IMR-90 (cell line): ENCODE results near the gene LINC01488. TPM values are rescaled to one million over a fixed set of nuclear protein-coding genes. Genes with fewer than 3 reads are reported as not detected.

ENCODE experiments used
- ATAC-seq: fragments of 200-7000 bp; cut with Tn5 transposase; 2 replicates; pipeline ENCODE4 v1.9.1; 2020; ENCODE audit warnings: low read depth, mild to moderate bottlenecking, moderate library complexity
- BruUV-seq: library from RNA; stranded (reverse); fragments of 400-500 nt; replicated peaks from 2 replicates; lab custom pipeline; 2021; lab: Mats Ljungman, UMichigan
- CTCF ChIA-PET: fragments of 300-600 bp; formaldehyde crosslinking; extraction: SDS; loops from one replicate; lab custom pipeline; 2021; ENCODE audit warnings: antibody characterized with exemption; lab: Yijun Ruan, JAX
- POLR2A ChIA-PET: fragments of 300-600 bp; sonication (Branson Sonifier 250); formaldehyde crosslinking; loops from one replicate; lab custom pipeline; 2022; ENCODE audit warnings: antibody characterized with exemption; ENCODE audit not compliant: unreplicated experiment; lab: Charles Lee
- DNase-seq: peaks from one replicate; pipeline ENCODE4 v3.0.0; 2013
- H2AFZ ChIP-seq: replicated peaks from 2 replicates; pipeline ENCODE3; 2013; ENCODE audit warnings: low read length, mild to moderate bottlenecking; ENCODE audit not compliant: poor library complexity
- H2AK5ac ChIP-seq: 2 replicates; pipeline ENCODE4 v1.6.1; 2013; ENCODE audit warnings: low read depth, low read length, inconsistent platforms
- H2AK9ac ChIP-seq: replicated peaks from 2 replicates; pipeline ENCODE3; 2013; ENCODE audit warnings: mild to moderate bottlenecking, low read depth, low read length, moderate library complexity; ENCODE audit not compliant: poor library complexity
- H2BK120ac ChIP-seq: 2 replicates; pipeline ENCODE4 v1.6.1; 2013; ENCODE audit warnings: low read depth, low read length, inconsistent platforms
- H2BK15ac ChIP-seq: 3 replicates; pipeline ENCODE4 v1.6.1; 2013; ENCODE audit warnings: low read depth, low read length, inconsistent platforms
- H2BK20ac ChIP-seq: 2 replicates; pipeline ENCODE4 v1.6.1; 2013; ENCODE audit warnings: low read depth, mild to moderate bottlenecking, inconsistent platforms, low read length, moderate library complexity
- H2BK5ac ChIP-seq: 2 replicates; pipeline ENCODE4 v1.6.1; 2013; ENCODE audit warnings: mild to moderate bottlenecking, low read depth, low read length, inconsistent platforms; ENCODE audit not compliant: poor library complexity, severe bottlenecking
- H3K14ac ChIP-seq: replicated peaks from 2 replicates; pipeline ENCODE4 v1.6.1; 2013; ENCODE audit warnings: low read depth, low read length, inconsistent platforms
- H3K18ac ChIP-seq: 2 replicates; pipeline ENCODE4 v1.6.1; 2013; ENCODE audit warnings: low read depth, low read length, control low read depth
- H3K23ac ChIP-seq: 2 replicates; pipeline ENCODE4 v1.6.1; 2013; ENCODE audit warnings: low read depth, low read length, inconsistent platforms
- H3K27ac ChIP-seq: 2 replicates; pipeline ENCODE4 v1.5.1; 2013; ENCODE audit warnings: mild to moderate bottlenecking, control low read depth, low read length; ENCODE audit not compliant: insufficient read depth
- H3K27me3 ChIP-seq: 2 replicates; pipeline ENCODE4 v1.6.1; 2013; ENCODE audit warnings: low read length; ENCODE audit not compliant: control insufficient read depth, insufficient read depth
- H3K36me3 ChIP-seq: 2 replicates; pipeline ENCODE4 v1.6.1; 2013; ENCODE audit warnings: low read length, mixed read lengths; ENCODE audit not compliant: control insufficient read depth, insufficient read depth
- H3K4ac ChIP-seq: 2 replicates; pipeline ENCODE4 v1.6.1; 2013; ENCODE audit warnings: low read depth, low read length, inconsistent platforms
- H3K4me1 ChIP-seq: 2 replicates; pipeline ENCODE4 v1.6.1; 2013; ENCODE audit warnings: low read length, mixed read lengths; ENCODE audit not compliant: control insufficient read depth, insufficient read depth
- H3K4me2 ChIP-seq: 2 replicates; pipeline ENCODE4 v1.6.1; 2013; ENCODE audit warnings: low read depth, mild to moderate bottlenecking, control low read depth, low read length, moderate library complexity
- H3K4me3 ChIP-seq: 2 replicates; pipeline ENCODE4 v1.5.1; 2013; ENCODE audit warnings: low read depth, mild to moderate bottlenecking, control low read depth, low read length, moderate library complexity; ENCODE audit not compliant: insufficient read depth
- H3K56ac ChIP-seq: 2 replicates; pipeline ENCODE4 v1.6.1; 2013; ENCODE audit warnings: low read length, inconsistent platforms; ENCODE audit not compliant: insufficient read depth; ENCODE audit errors: extremely low read depth
- H3K79me1 ChIP-seq, 2 experiments: 2 replicates each; pipeline ENCODE4 v1.6.1; 2013; ENCODE audit warnings: low read length in 2 of 2, inconsistent platforms in 1 of 2, low read depth in 1 of 2
- H3K9ac ChIP-seq: 2 replicates; pipeline ENCODE4 v1.6.1; 2013; ENCODE audit warnings: low read depth, low read length, control low read depth
- H3K9me1 ChIP-seq: 2 replicates; pipeline ENCODE4 v1.6.1; 2013; ENCODE audit warnings: low read length, inconsistent platforms; ENCODE audit not compliant: insufficient read depth
- H3K9me3 ChIP-seq: 2 replicates; pipeline ENCODE4 v1.6.1; 2013; ENCODE audit warnings: low read length; ENCODE audit not compliant: control insufficient read depth, insufficient read depth
- H4K20me1 ChIP-seq: 2 replicates; pipeline ENCODE4 v1.6.1; 2013; ENCODE audit warnings: low read length, inconsistent platforms; ENCODE audit not compliant: insufficient read depth
- H4K5ac ChIP-seq: 2 replicates; pipeline ENCODE4 v1.6.1; 2013; ENCODE audit warnings: mild to moderate bottlenecking, low read depth, low read length, control low read depth
- H4K8ac ChIP-seq, 2 experiments: 2 replicates each; pipeline ENCODE4 v1.6.1; 2013; ENCODE audit warnings: low read depth in 2 of 2, low read length in 2 of 2, control low read depth in 1 of 2, inconsistent platforms in 1 of 2
- H4K91ac ChIP-seq: 2 replicates; pipeline ENCODE4 v1.6.1; 2013; ENCODE audit warnings: low read depth, low read length, inconsistent platforms; ENCODE audit not compliant: insufficient read depth
- BHLHE40 ChIP-seq: fragments of 150-350 bp; IDR thresholded peaks from 2 replicates; pipeline ENCODE4 v1.6.1; 2016; ENCODE audit warnings: mild to moderate bottlenecking, low read depth, low read length
- CEBPB ChIP-seq: IDR thresholded peaks from 2 replicates; pipeline ENCODE4 v1.6.1; 2012; ENCODE audit warnings: low read depth, low read length, improper control_type of control experiment
- CHD1 ChIP-seq: IDR thresholded peaks from 2 replicates; pipeline ENCODE4 v1.6.1; 2012; ENCODE audit warnings: low read depth, low read length, improper control_type of control experiment
- CTCF ChIP-seq: conservative IDR thresholded peaks from 2 replicates; pipeline ENCODE4 v1.5.1; 2012; ENCODE audit warnings: mild to moderate bottlenecking, low read depth, low read length, improper control_type of control experiment
- ELK1 ChIP-seq: fragments of 150-350 bp; IDR thresholded peaks from 2 replicates; pipeline ENCODE4 v1.6.1; 2016; ENCODE audit warnings: low read depth, mild to moderate bottlenecking, low read length, moderate library complexity, borderline replicate concordance
- FOS ChIP-seq: fragments of 150-350 bp; IDR thresholded peaks from 2 replicates; pipeline ENCODE4 v1.6.1; 2016; ENCODE audit warnings: low read depth, low read length
- MAFK ChIP-seq: IDR thresholded peaks from 2 replicates; pipeline ENCODE4 v1.6.1; 2012; ENCODE audit warnings: low read depth, low read length, improper control_type of control experiment
- MAZ ChIP-seq: IDR thresholded peaks from 2 replicates; pipeline ENCODE4 v1.6.1; 2012; ENCODE audit warnings: low read depth, mild to moderate bottlenecking, low read length, improper control_type of control experiment, moderate library complexity, borderline replicate concordance
- MXI1 ChIP-seq: IDR thresholded peaks from 2 replicates; pipeline ENCODE4 v1.6.1; 2012; ENCODE audit warnings: low read depth, mild to moderate bottlenecking, low read length, moderate library complexity, borderline replicate concordance
- NFE2L2 ChIP-seq: fragments of 150-350 bp; IDR thresholded peaks from 2 replicates; pipeline ENCODE4 v1.6.1; 2016; ENCODE audit warnings: low read depth, mild to moderate bottlenecking, low read length
- POLR2A ChIP-seq: IDR thresholded peaks from 2 replicates; pipeline ENCODE4 v1.6.1; 2012; ENCODE audit warnings: mild to moderate bottlenecking, low read depth, low read length
- RAD21 ChIP-seq: IDR thresholded peaks from 2 replicates; pipeline ENCODE4 v1.6.1; 2012; ENCODE audit warnings: low read length, improper control_type of control experiment
- RCOR1 ChIP-seq: IDR thresholded peaks from 2 replicates; pipeline ENCODE4 v1.6.1; 2012; ENCODE audit warnings: mild to moderate bottlenecking, low read length, improper control_type of control experiment; ENCODE audit not compliant: insufficient replicate concordance
- RFX5 ChIP-seq: IDR thresholded peaks from 2 replicates; pipeline ENCODE4 v1.8.0; 2012; ENCODE audit warnings: low read depth, mild to moderate bottlenecking, low read length, moderate library complexity
- SMC3 ChIP-seq: fragments of 150-350 bp; IDR thresholded peaks from 2 replicates; pipeline ENCODE4 v1.6.1; 2016; ENCODE audit warnings: low read depth, mild to moderate bottlenecking, antibody characterized with exemption, low read length, moderate library complexity
- USF2 ChIP-seq: fragments of 150-350 bp; IDR thresholded peaks from 2 replicates; pipeline ENCODE4 v1.6.1; 2017; ENCODE audit warnings: mild to moderate bottlenecking, antibody characterized with exemption, low read length, low read depth
- WGBS, 2 experiments: methylation state at CpG; one replicate each; pipeline versions ENCODE4 v1.1.5 to v1.1.7; 2013; ENCODE audit warnings: missing lambda C conversion rate in 2 of 2; ENCODE audit not compliant: insufficient read length in 1 of 2; ENCODE audit errors: extremely low coverage in 2 of 2; 5-methylcytosine and 5-hydroxymethylcytosine counted together
- dilution Hi-C: fragments of 300-500 bp; cut with HindIII; formaldehyde crosslinking; loops from one replicate; pipeline ENCODE4 v1.14.3; 2018; ENCODE audit warnings: low sequenced_read_pairs; ENCODE audit not compliant: unreplicated experiment
- in situ Hi-C: fragments of 300-500 bp; cut with MboI; formaldehyde crosslinking; loops from 3 replicates; pipeline ENCODE4 v1.14.3; 2019; ENCODE audit warnings: low sequenced_read_pairs, inconsistent platforms, mixed read lengths
- intact Hi-C: fragments of 100-400 bp; cut with micrococcal nuclease; formaldehyde crosslinking; loops from 2 replicates; pipeline ENCODE4 v1.10.0; 2022
- polyA plus RNA-seq, 3 experiments: library from polyadenylated mRNA; depleted of rRNA; stranded (reverse); fragments of >200 nt; gene quantifications; 2 replicates each; pipeline ENCODE4 v1.2.3, GENCODE V29; 2012; ENCODE audit warnings: low replicate concordance in 1 of 3
- total RNA-seq: library from RNA; depleted of rRNA; stranded (reverse); fragments of >200 nt; gene quantifications from 2 replicates; pipeline ENCODE4 v1.2.3, GENCODE V29; 2012

Gene LINC01488
- total and polyA plus RNA-seq, 2 of the 4 experiments (the other 2 are of a cell fraction), result not detected

GRCh38 chr11:69534166-69534530 is 52.7 kb downstream of the LINC01488 start:
- in situ Hi-C loops, result no loop called here
- H2BK5ac ChIP-seq, result no peak overlapping the region
- POLR2A ChIA-PET, result no interaction called here
- no peak overlapping the region for H2BK120ac ChIP-seq
- intact Hi-C loops, result no loop called here
- no peaks in the 10 kb centered on the region for H3K9me3 ChIP-seq
- dilution Hi-C loops, result no loop called here
- no peak overlapping the region for H2BK20ac ChIP-seq
- H3K23ac ChIP-seq, result no peak overlapping the region
- ATAC-seq (no peak), DNase-seq (no peak)
- H3K9ac ChIP-seq, result no peak overlapping the region
- H2BK15ac ChIP-seq, result no peak overlapping the region
- H4K91ac ChIP-seq, result no peak overlapping the region
- no peaks in the 10 kb centered on the region for H3K9me1 ChIP-seq
- no peak overlapping the region for H3K4ac ChIP-seq
- H4K20me1 ChIP-seq, result no peaks in the 10 kb centered on the region
- H3K56ac ChIP-seq, result no peak overlapping the region
- H3K27me3 ChIP-seq, result peaks cover 21% of the 10 kb centered on the region
- H2AK5ac ChIP-seq, result no peak overlapping the region
- no peak overlapping the region for H3K14ac ChIP-seq
- no peaks in the 10 kb centered on the region for H3K36me3 ChIP-seq
- H3K4me1 ChIP-seq, result no peaks in the 10 kb centered on the region
- H3K4me2 ChIP-seq, result no peak overlapping the region
- no peak overlapping the region for H4K5ac ChIP-seq
- H4K8ac ChIP-seq, result no peak overlapping the region
- H3K79me1 ChIP-seq, result no peaks in the 10 kb centered on the region
- TF ChIP-seq RCOR1 (no peak), NFE2L2 (no peak), MAZ (no peak), CHD1 (no peak), RFX5 (no peak), ELK1 (no peak), CEBPB (no peak), USF2 (no peak), CTCF (no peak), POLR2A (no peak), MAFK (no peak), SMC3 (no peak), MXI1 (no peak), FOS (no peak), RAD21 (no peak), BHLHE40 (no peak)
- 63% methylated on average over 11 of the region's 14 CpGs; no CpG with 5 or more reads in 1 of the 2 experiments for WGBS, 2 experiments
- no peak overlapping the region for H2AK9ac ChIP-seq
- H3K4me3 ChIP-seq, result no peak overlapping the region
- no peak overlapping the region for H3K27ac ChIP-seq
- no peak overlapping the region for H3K18ac ChIP-seq
- BruUV-seq, result no TSS peak
- H2AFZ ChIP-seq, result peak overlapping the region; percentile 21
- CTCF ChIA-PET, result no interaction called here
